ENCODE results near the gene UBALD1. TPM values are rescaled to one million over a fixed set of nuclear protein-coding genes. Genes with fewer than 3 reads are reported as not detected.

The UBALD1 gene
- total RNA-seq, 1 donor from 2014 or later = 3.7 TPM

GRCh38 chr16:4564661-4565267 lies 49.9 kb downstream of the UBALD1 start:
- Histone ChIP-seq H3K4me3 (ENCODE audit: low read depth, low read length) (no peak overlapping the region), H3K27me3 (ENCODE audit: control insufficient read depth, insufficient read depth, low read length) (no peaks in the 10 kb centered on the region), H3K36me3 (ENCODE audit: control insufficient read depth, insufficient read depth, low read length) (no peaks in the 10 kb centered on the region)
- peak; percentile 11 for DNase-seq (ENCODE audit: low read depth)
- FAIRE-seq = no peak
- no peak for TF ChIP-seq CTCF (IDR thresholded peaks at IDR 0.05; ENCODE audit: insufficient read depth, low read length, severe bottlenecking)

GRCh38 chr16:4561596-4561995 lies 53.1 kb downstream of the UBALD1 start:
- no peak for DNase-seq (ENCODE audit: low read depth)
- no peak for TF ChIP-seq CTCF (IDR thresholded peaks at IDR 0.05; ENCODE audit: insufficient read depth, low read length, severe bottlenecking)
- Histone ChIP-seq H3K27me3 (ENCODE audit: control insufficient read depth, insufficient read depth, low read length) (peaks cover 2% of the 10 kb centered on the region), H3K4me3 (ENCODE audit: low read depth, low read length) (no peak overlapping the region), H3K36me3 (ENCODE audit: control insufficient read depth, insufficient read depth, low read length) (no peaks in the 10 kb centered on the region)
- no peak for FAIRE-seq

Other genes starting within 250 kb of the UBALD1 start
- 6.6 and 10.0 TPM in 2 replicates for gene VASN, start 243.0 kb downstream of the UBALD1 start, total RNA-seq
- gene CORO7, start 198.3 kb downstream of the UBALD1 start, total RNA-seq = 7.6 and 15.6 TPM in 2 replicates
- gene DNAJA3, start 189.0 kb downstream of the UBALD1 start, total RNA-seq = 62.9 and 74.8 TPM in 2 replicates
- gene NMRAL1, start 140.3 kb downstream of the UBALD1 start, total RNA-seq = 62.7 and 69.4 TPM in 2 replicates
- 66.1 and 92.7 TPM in 2 replicates for gene HMOX2, start 138.5 kb downstream of the UBALD1 start, total RNA-seq
- 7.4 and 9.5 TPM in 2 replicates for gene CDIP1, start 76.1 kb downstream of the UBALD1 start, total RNA-seq
- gene C16orf96, start 58.5 kb downstream of the UBALD1 start, total RNA-seq = not detected in 2 replicates
- gene MGRN1, start 9.9 kb upstream of the UBALD1 start, total RNA-seq = 6.1 and 10.1 TPM in 2 replicates
- gene NUDT16L1, start 78.7 kb upstream of the UBALD1 start, total RNA-seq = 21.1 and 34.8 TPM in 2 replicates
- 13.3 and 16.8 TPM in 2 replicates for gene ANKS3, start 119.4 kb upstream of the UBALD1 start, total RNA-seq
- gene DNAAF8, start 119.6 kb upstream of the UBALD1 start, total RNA-seq = under 0.01 and 0.26 TPM in 2 replicates
- gene ZNF500, start 152.3 kb upstream of the UBALD1 start, total RNA-seq = 5.8 TPM in 2 replicates
- not detected in 2 replicates for gene SEPTIN12, start 173.5 kb upstream of the UBALD1 start, total RNA-seq
- gene SMIM22, start 180.5 kb upstream of the UBALD1 start, total RNA-seq = 0.79 and 9.0 TPM in 2 replicates
- 16.1 and 19.8 TPM in 2 replicates for gene ROGDI, start 187.7 kb upstream of the UBALD1 start, total RNA-seq
- gene GLYR1, start 232.4 kb upstream of the UBALD1 start, total RNA-seq = 31.1 and 35.5 TPM in 2 replicates
- gene UBN1, start 232.6 kb upstream of the UBALD1 start, total RNA-seq = 17.6 and 21.8 TPM in 2 replicates